ENCODE results near the gene SEC16B. TPM values are rescaled to one million over a fixed set of nuclear protein-coding genes. Genes with fewer than 3 reads are reported as not detected.

The SEC16B gene
- total and polyA plus RNA-seq, 2 of the 8 experiments (the other 6 are each of a cell fraction or from before 2014, with no cell fraction given): 0.56 to 0.94 TPM

- TF ChIP-seq TCF12 (IDR thresholded peaks at IDR 0.05; ENCODE audit: low read depth, low read length) (no peak), BRCA1 (IDR thresholded peaks at IDR 0.05; ENCODE audit: low read depth, low read length) (no peak), NANOG (IDR thresholded peaks at IDR 0.05; ENCODE audit: insufficient read depth, low read depth, low read length, poor library complexity, severe bottlenecking) (no peak)
Observed at GRCh38 chr1:177960939-177961622, 8.8 kb downstream of the SEC16B start (continued).

Measured in H1 (cell line).